Activated CD4-positive, alpha-beta T cell treated with anti-CD3 and anti-CD28 coated beads for 36 hours (primary cell): Measurements from ENCODE around the gene MLPH. TPM values are rescaled to one million over a fixed set of nuclear protein-coding genes. Genes with fewer than 3 reads are reported as not detected.

Source experiments
- ATAC-seq: fragments of 200-7000 bp; cut with Tn5 transposase; one replicate; pipeline ENCODE4 v1.10.0; 2021; ENCODE audit warnings: mild to moderate bottlenecking, moderate library complexity
- CTCF ChIA-PET: fragments of 350-600 bp; sonication (Branson Sonifier 250); formaldehyde crosslinking; loops from one replicate; lab custom pipeline; 2021; ENCODE audit warnings: antibody characterized with exemption; lab: Charles Lee
- POLR2A ChIA-PET: fragments of 350-600 bp; sonication (Branson Sonifier 250); formaldehyde crosslinking; loops from one replicate; lab custom pipeline; 2021; ENCODE audit warnings: antibody characterized with exemption, inconsistent platforms; lab: Charles Lee
- DNase-seq: peaks from one replicate; pipeline ENCODE4 v3.0.0-alpha.2; 2020
- H3K27ac Mint-ChIP-seq: one replicate; pipeline ENCODE4 v1.8.0; 2021; ENCODE audit warnings: mixed read lengths
- H3K27me3 Mint-ChIP-seq: one replicate; pipeline ENCODE4 v1.8.0; 2021; ENCODE audit warnings: mixed read lengths
- H3K36me3 Mint-ChIP-seq: one replicate; pipeline ENCODE4 v1.8.0; 2021; ENCODE audit warnings: low read depth, mixed read lengths
- H3K4me1 Mint-ChIP-seq: one replicate; pipeline ENCODE4 v1.8.0; 2021; ENCODE audit warnings: mixed read lengths
- H3K4me3 Mint-ChIP-seq: one replicate; pipeline ENCODE4 v1.8.0; 2021; ENCODE audit warnings: mild to moderate bottlenecking, moderate library complexity, mixed read lengths
- H3K9me3 Mint-ChIP-seq: one replicate; pipeline ENCODE4 v1.8.0; 2021; ENCODE audit warnings: low read depth, mixed read lengths
- intact Hi-C, 2 experiments: fragments of 100-400 bp; cut with DNase I in 1 of 2; cut with micrococcal nuclease in 1 of 2; formaldehyde crosslinking; loops; one replicate each; pipeline versions ENCODE4 v1.14.2 to v1.15.1; 2022 to 2024; cut with DNase I, micrococcal nuclease
- total RNA-seq, 2 experiments: library from RNA; stranded (reverse); gene quantifications; one replicate each; pipeline ENCODE4 v1.2.3, GENCODE V29; 2021

The MLPH gene
- total RNA-seq, 2 experiments from 2014 or later, result 0.82 to 1.2 TPM

DNA sequence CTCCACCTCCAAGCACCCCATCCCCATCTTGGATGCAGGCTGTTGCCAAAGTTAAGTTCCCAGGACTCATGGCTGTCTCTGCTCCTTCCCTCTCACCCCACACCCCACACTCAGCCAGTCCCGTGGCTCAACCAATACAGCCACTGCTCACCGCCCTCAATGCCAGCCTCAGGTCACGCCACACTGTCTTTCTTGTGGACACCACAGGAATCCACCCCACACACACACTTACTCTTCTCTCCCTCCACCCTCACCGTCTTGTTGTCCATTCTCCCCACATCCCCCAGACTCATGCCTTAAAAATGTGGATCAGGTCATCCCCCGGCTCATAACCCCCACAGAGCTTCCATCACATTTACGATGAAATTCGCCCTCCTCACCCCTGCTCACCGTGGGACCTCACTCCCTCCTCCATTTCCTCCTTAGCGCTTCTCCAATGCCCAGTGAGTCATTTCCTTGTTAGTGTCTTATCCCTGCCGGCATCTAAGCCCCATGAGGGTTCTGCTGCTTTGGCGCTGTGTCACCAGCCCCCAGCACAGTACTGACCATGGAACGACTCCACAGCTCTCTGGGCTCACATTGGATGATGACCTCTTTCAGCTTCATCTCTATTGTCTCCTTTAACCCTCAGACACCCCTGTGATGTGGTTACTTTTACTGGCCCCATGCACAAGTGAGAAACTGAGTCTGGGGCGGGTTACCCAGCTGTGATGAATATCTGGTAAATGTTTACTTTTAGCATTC is 13.8 kb downstream of the MLPH start:
- Mint-ChIP-seq H3K27me3 (peaks cover 22% of the 10 kb centered on the region), H3K4me3 (no peak overlapping the region), H3K36me3 (no peaks in the 10 kb centered on the region), H3K27ac (no peak overlapping the region), H3K9me3 (no peaks in the 10 kb centered on the region), H3K4me1 (peaks cover 3% of the 10 kb centered on the region)
- intact Hi-C loops, result no loop called here
- DNase-seq (no peak), ATAC-seq (peak; percentile 51)
- ChIA-PET CTCF (interaction anchor here (0.6 to 4.6 kb wide), 6 partner anchors 11 to 659 kb away, joined by 3 to 27 read pairs (median 4); no protein-coding TSS in a partner anchor), POLR2A (no interaction called here)

GRCh38 chr2:237501892-237502513 is 15.0 kb downstream of the MLPH start:
- DNase-seq (no peak), ATAC-seq (no peak)
- no peaks in the 10 kb centered on the region for H3K9me3 Mint-ChIP-seq
- POLR2A ChIA-PET, result no interaction called here
- peaks cover 18% of the 10 kb centered on the region for H3K27me3 Mint-ChIP-seq
- H3K4me1 Mint-ChIP-seq, result peaks cover 3% of the 10 kb centered on the region
- H3K36me3 Mint-ChIP-seq, result no peaks in the 10 kb centered on the region
- no peak overlapping the region for H3K27ac Mint-ChIP-seq
- CTCF ChIA-PET, result interaction anchor here (0.6 to 4.6 kb wide), 3 partner anchors 10 to 98 kb away, joined by 4 to 27 read pairs (median 8); no protein-coding TSS in a partner anchor
- intact Hi-C loops, result no loop called here
- H3K4me3 Mint-ChIP-seq, result no peak overlapping the region

GRCh38 chr2:237503201-237503600 is 16.1 kb downstream of the MLPH start:
- no peak for ATAC-seq
- H3K4me3 Mint-ChIP-seq, result no peak overlapping the region
- H3K4me1 Mint-ChIP-seq, result peaks cover 4% of the 10 kb centered on the region
- ChIA-PET POLR2A (no interaction called here), CTCF (interaction anchor here (4.6 kb wide), 1 partner anchor 8 kb away, joined by 27 read pairs; no protein-coding TSS in a partner anchor)
- intact Hi-C loops, result no loop called here
- H3K36me3 Mint-ChIP-seq, result no peaks in the 10 kb centered on the region
- H3K9me3 Mint-ChIP-seq, result no peaks in the 10 kb centered on the region
- peaks cover 20% of the 10 kb centered on the region for H3K27me3 Mint-ChIP-seq
- no peak for DNase-seq
- H3K27ac Mint-ChIP-seq, result no peak overlapping the region

DNA sequence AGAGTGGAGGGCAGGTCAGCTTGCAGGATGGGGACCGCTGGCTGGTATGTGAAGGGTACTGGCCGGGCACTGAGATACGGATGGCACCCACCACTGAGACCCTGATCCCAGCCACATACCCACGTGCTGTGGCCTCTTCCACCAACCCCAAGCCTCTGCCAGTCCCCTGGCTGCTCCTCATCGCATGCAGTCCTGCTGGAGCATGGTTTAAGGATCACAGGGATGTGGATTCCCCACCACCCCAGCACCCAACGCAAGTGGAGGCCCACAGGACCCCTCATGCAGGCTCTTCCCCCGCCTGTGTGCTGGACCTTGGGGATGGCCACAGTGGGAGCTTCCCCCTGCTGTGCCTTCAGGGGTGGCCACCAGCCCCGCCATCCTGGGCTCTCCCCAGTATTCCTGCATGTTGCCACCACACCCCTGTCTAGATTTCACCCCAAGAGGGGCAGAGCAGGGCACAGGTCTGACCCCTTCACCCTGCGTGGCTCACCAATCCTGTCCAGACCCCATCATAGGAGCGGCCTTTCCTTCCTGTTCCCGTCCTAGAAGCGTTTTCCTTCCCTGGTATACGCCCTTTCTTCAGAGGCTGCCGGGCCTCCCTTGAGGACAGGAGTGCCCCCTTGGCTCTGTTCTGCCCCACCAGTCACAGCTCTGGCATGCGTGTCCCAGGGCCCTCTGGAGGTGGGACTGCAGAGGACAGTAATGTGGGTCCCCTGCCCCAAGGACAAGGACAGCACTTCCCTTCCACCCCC is 18.3 kb downstream of the MLPH start:
- H3K27me3 Mint-ChIP-seq, result peaks cover 14% of the 10 kb centered on the region
- ATAC-seq (no peak), DNase-seq (no peak)
- CTCF ChIA-PET, result interaction anchor here (0.6 to 1.0 kb wide), 3 partner anchors 7 to 410 kb away, joined by 3 to 5 read pairs (median 3); no protein-coding TSS in a partner anchor
- H3K4me1 Mint-ChIP-seq, result peaks cover 4% of the 10 kb centered on the region
- no peak overlapping the region for H3K27ac Mint-ChIP-seq
- intact Hi-C loops, result no loop called here
- H3K4me3 Mint-ChIP-seq, result no peak overlapping the region
- POLR2A ChIA-PET, result no interaction called here
- H3K9me3 Mint-ChIP-seq, result no peaks in the 10 kb centered on the region
- no peaks in the 10 kb centered on the region for H3K36me3 Mint-ChIP-seq

DNA sequence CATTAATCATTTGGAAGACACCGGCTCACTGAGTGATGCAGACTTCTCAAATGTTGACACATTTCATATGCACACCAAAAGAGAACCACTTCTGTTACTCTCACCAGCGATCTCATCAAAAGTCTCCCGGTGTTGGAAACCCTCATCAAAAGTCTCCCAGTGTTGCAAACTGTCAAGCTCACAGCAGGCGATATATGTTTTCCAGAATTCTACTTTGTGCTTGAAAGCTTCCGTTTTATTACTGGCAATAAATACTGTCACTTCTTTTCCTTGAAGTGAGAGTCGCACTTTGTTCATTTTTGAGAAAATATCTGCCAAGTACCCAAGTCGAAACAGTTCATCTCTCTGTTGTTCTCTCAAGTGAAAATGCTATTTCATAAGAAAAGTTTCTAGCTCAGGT is 20.5 kb downstream of the MLPH start:
- peaks cover 4% of the 10 kb centered on the region for H3K4me1 Mint-ChIP-seq
- peak overlapping the region; percentile 14 for H3K27ac Mint-ChIP-seq
- no peak for ATAC-seq
- H3K27me3 Mint-ChIP-seq, result peaks cover 4% of the 10 kb centered on the region
- no peaks in the 10 kb centered on the region for H3K9me3 Mint-ChIP-seq
- POLR2A ChIA-PET, result interaction anchor here (0.7 kb wide), 1 partner anchor 66 kb away, joined by 3 read pairs; no protein-coding TSS in a partner anchor
- intact Hi-C loops, result no loop called here
- no peaks in the 10 kb centered on the region for H3K36me3 Mint-ChIP-seq
- no peak overlapping the region for H3K4me3 Mint-ChIP-seq
- CTCF ChIA-PET, result interaction anchor here (0.7 to 10.0 kb wide), 5 partner anchors 13 to 161 kb away, joined by 3 to 233 read pairs (median 4); no protein-coding TSS in a partner anchor
- no peak for DNase-seq

DNA sequence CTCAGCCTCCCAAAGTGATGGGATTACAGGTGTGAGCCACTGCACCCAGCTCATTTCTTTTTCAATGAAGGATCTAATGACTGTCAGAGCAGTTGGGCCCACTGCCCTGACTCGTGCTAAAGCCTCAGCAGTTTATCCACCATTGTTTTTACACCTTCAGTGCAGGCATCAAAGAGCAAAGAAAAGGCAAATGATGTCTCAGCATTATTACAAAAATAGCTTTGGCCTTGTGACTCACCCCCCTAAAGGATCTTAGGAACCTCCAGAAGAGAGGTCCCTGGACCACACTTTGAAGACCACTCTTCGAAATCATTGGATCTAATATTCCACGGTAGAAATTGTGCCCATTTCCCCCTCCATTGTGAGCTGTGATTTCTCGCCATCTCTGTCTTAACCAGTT is 21.3 kb downstream of the MLPH start:
- no peak overlapping the region for H3K4me3 Mint-ChIP-seq
- ATAC-seq, result no peak
- peaks cover 4% of the 10 kb centered on the region for H3K4me1 Mint-ChIP-seq
- peaks cover 4% of the 10 kb centered on the region for H3K27me3 Mint-ChIP-seq
- intact Hi-C loops, result no loop called here
- POLR2A ChIA-PET, result interaction anchor here (0.7 kb wide), 1 partner anchor 67 kb away, joined by 3 read pairs; no protein-coding TSS in a partner anchor
- no peaks in the 10 kb centered on the region for H3K36me3 Mint-ChIP-seq
- no peak for DNase-seq
- H3K27ac Mint-ChIP-seq, result no peak overlapping the region
- CTCF ChIA-PET, result interaction anchor here (0.7 to 10.0 kb wide), 5 partner anchors 14 to 160 kb away, joined by 3 to 233 read pairs (median 4); no protein-coding TSS in a partner anchor
- no peaks in the 10 kb centered on the region for H3K9me3 Mint-ChIP-seq

DNA sequence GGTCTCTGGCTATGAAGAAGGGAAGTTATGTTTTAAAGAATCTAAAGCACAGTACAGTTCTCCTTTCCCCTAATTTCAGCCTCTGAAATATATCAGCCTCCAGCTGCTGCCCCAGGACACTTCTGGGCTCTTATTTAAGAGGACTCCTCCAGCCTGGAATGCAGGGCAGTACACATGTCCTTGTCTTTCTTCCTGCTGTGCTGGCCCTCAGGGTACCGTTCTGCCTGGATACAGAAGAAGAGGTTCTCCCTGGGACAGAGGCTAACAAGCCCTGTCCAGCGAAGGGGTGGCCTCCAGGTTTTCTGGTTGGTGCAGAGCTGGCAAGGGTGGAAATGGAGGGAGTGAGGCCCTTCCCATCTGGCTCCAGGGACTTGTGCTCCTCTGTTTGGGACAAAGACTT is 22.1 kb downstream of the MLPH start:
- no peak for ATAC-seq
- Mint-ChIP-seq H3K27me3 (peaks cover 4% of the 10 kb centered on the region), H3K4me1 (peaks cover 4% of the 10 kb centered on the region), H3K36me3 (no peaks in the 10 kb centered on the region), H3K4me3 (no peak overlapping the region), H3K9me3 (no peaks in the 10 kb centered on the region), H3K27ac (no peak overlapping the region)
- intact Hi-C loops, result no loop called here
- POLR2A ChIA-PET, result no interaction called here
- DNase-seq, result no peak
- CTCF ChIA-PET, result interaction anchor here (0.6 to 10.0 kb wide), 3 partner anchors 41 to 63 kb away, joined by 3 to 233 read pairs (median 3); no protein-coding TSS in a partner anchor

DNA sequence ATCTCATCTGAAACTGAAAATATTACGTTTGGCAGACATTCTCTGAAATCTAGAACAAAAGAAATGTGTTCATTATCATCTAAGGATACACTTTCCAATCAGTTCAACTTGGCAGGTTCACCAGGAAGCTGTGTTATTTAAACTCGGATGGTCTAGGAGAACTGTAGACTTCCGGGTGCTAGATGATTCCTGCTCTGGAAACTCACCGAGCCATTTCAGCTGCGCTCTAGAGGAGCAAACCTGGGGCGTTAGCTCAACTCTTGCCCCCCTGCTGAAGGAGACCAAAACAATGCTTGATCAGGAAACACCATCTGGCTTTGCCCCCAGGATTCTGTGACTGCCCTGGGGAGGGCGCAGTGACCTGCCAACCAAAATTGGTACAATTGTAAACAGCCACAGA is 22.9 kb downstream of the MLPH start:
- ATAC-seq, result no peak
- peaks cover 4% of the 10 kb centered on the region for H3K4me1 Mint-ChIP-seq
- H3K27ac Mint-ChIP-seq, result no peak overlapping the region
- H3K4me3 Mint-ChIP-seq, result no peak overlapping the region
- no peaks in the 10 kb centered on the region for H3K36me3 Mint-ChIP-seq
- peaks cover 4% of the 10 kb centered on the region for H3K27me3 Mint-ChIP-seq
- ChIA-PET CTCF (interaction anchor here (0.6 to 10.0 kb wide), 7 partner anchors 9 to 89 kb away, joined by 3 to 233 read pairs (median 4); no protein-coding TSS in a partner anchor), POLR2A (no interaction called here)
- no peak for DNase-seq
- intact Hi-C loops, result loop anchor here in 1 of 2 experiments (10.0 kb wide), 1 partner anchor 235 kb away; no protein-coding TSS in a partner anchor
- no peaks in the 10 kb centered on the region for H3K9me3 Mint-ChIP-seq

- DNase-seq, result no peak
- Mint-ChIP-seq H3K4me1 (peaks cover 4% of the 10 kb centered on the region), H3K27ac (no peak overlapping the region), H3K9me3 (no peaks in the 10 kb centered on the region), H3K4me3 (no peak overlapping the region), H3K36me3 (no peaks in the 10 kb centered on the region), H3K27me3 (peaks cover 4% of the 10 kb centered on the region)
- intact Hi-C loops, result loop anchor here in 1 of 2 experiments (10.0 kb wide), 1 partner anchor 234 kb away; no protein-coding TSS in a partner anchor
- CTCF ChIA-PET, result interaction anchor here (0.6 to 10.0 kb wide), 6 partner anchors 10 to 235 kb away, joined by 3 to 233 read pairs (median 10); no protein-coding TSS in a partner anchor
- ATAC-seq, result no peak
- POLR2A ChIA-PET, result no interaction called here
Measured at GRCh38 chr2:237510502-237511217, 23.6 kb downstream of the MLPH start.

- intact Hi-C loops, result loop anchor here in 1 of 2 experiments (10.0 kb wide), 1 partner anchor 233 kb away; no protein-coding TSS in a partner anchor
- DNase-seq (no peak), ATAC-seq (no peak)
- Mint-ChIP-seq H3K36me3 (no peaks in the 10 kb centered on the region), H3K4me3 (no peak overlapping the region), H3K9me3 (no peaks in the 10 kb centered on the region), H3K4me1 (peaks cover 4% of the 10 kb centered on the region), H3K27ac (no peak overlapping the region), H3K27me3 (peaks cover 2% of the 10 kb centered on the region)
- CTCF ChIA-PET, result interaction anchor here (0.5 to 10.0 kb wide), 12 partner anchors 10 to 390 kb away, joined by 3 to 233 read pairs (median 11); no protein-coding TSS in a partner anchor
- POLR2A ChIA-PET, result no interaction called here
Measured at GRCh38 chr2:237511433-237511832, 24.4 kb downstream of the MLPH start.
